NCI-H1105 (cell line): ENCODE measurements around the gene RBM38.
A peak's percentile ranks its signal among the peaks of the same experiment; 100 is the strongest.
"Not testable (repeated sequence)": the region's sequence is repeated elsewhere in the genome, so short reads cannot be mapped to it uniquely, and the experiment has no call there.

Source experiments
- DNase-seq: peaks from one replicate; lab custom pipeline; 2025; lab: John Stamatoyannopoulos, UW

Gene RBM38

DNA sequence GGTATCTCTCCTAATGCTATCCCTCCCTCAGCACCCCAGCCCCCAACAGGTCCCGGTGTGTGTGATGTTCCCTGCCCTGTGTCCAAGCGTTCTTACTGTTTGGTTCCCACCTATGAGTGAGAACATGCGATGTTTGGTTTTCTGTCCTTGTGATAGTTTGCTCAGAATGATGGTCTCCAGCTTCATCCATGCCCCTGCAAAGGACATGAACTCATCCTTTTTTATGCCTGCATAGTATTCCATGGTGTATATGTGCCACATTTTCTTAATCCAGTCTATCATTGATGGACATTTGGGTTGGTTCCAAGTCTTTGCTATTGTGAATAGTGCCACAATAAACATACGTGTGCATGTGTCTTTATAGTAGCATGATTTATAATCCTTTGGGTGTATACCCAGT, 28.3 kb downstream of the RBM38 start:
- DNase-seq = not testable (repeated sequence)

DNA sequence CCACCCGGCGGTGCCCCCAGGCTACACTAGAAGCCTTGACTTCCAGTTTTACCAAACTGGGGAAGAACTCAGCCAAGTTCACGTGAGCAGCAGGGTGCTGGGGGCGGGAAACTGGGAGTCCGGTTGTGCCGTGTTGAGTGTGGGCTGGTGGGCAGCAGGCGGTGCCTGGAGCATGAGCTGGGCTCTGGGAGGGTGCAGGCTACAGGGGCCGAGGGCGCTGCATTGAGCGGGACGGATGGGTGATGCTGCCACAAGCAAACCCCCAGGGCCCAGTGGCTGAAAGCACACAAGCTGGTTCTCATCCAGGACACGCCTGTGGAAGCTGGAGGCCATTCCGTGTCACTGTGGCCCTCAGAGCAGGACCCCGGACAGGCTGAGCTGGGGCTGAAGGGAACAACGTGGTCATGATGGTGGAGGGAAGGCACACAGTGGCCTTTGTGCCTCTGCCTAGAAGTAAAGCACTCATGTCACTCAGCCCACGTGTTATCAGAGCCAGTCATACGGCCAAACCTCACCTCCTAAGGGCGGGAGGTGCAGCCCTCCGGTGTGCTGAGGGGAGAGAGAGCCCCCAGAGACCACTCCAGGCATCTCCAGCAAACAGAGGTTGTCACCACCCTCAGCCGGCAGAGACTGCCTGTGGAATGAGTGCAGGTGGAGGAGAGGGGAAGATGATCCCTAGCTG, 29.5 kb downstream of the RBM38 start:
- no peak for DNase-seq

DNA sequence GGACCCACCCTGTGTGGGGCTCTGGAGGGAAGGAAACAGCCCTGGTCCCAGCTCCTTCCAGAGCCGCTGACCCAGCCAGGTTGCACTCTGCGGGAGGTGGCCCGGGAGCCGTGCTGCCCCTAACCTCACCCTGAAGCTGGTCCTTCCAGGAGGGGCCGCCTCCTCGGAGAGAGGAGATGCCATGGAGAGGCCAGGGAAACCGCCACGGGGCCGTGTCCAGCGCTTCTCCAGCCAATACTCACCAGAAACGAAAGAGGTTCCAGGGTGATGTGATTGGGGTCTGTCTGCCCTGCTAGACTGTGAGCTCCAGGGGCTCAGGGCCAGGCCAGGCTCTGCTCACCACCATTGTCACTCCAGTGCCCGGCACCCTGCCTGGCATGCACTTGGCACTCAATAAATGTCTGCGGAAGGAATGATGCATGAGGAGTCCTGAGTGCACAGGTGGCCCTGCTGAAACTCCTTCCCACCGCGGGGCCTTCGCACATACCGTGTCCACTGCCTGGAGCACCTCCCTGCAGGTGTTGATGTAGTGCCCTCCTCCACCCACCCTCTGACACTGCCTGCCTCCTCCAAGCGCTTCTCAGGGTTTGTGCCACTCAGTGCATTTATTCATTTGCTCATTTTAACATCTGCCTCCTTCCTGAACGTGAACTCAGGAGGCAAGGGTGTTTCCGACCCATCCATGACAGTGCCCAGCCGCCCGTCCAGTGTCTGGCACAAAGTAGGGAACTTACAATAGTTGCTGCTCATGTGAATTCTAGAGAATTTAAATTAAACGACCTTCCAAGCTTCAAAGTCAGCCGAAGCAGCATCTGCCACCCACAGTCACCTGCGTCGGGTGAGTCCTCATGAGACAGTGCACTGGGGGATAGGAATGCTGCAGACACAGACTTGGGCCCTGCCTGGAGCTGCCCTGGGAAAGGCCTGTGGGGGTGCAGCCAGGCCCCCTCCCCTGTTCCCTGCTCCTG, 30.3 kb downstream of the RBM38 start:
- DNase-seq = no peak

DNA sequence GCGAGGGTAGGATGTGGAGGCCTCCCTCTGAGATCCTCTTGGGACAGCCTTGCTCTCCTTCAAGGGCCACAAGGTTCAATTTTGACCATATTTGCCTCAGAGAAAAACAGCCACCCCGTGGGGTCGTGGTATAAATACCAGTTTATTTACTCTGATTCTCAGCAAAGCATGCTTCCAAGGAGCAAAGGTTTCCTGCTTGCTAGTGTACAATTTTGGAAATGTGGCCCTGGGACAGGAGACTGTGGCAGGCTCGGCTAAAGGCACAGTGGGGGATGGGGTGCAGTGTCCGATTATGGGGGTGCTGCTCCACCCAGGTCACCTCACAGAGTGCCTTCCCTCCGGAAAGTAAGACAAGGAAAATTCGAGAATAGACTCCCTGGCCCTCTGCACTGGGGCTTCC, 31.1 kb downstream of the RBM38 start:
- no peak for DNase-seq

DNA sequence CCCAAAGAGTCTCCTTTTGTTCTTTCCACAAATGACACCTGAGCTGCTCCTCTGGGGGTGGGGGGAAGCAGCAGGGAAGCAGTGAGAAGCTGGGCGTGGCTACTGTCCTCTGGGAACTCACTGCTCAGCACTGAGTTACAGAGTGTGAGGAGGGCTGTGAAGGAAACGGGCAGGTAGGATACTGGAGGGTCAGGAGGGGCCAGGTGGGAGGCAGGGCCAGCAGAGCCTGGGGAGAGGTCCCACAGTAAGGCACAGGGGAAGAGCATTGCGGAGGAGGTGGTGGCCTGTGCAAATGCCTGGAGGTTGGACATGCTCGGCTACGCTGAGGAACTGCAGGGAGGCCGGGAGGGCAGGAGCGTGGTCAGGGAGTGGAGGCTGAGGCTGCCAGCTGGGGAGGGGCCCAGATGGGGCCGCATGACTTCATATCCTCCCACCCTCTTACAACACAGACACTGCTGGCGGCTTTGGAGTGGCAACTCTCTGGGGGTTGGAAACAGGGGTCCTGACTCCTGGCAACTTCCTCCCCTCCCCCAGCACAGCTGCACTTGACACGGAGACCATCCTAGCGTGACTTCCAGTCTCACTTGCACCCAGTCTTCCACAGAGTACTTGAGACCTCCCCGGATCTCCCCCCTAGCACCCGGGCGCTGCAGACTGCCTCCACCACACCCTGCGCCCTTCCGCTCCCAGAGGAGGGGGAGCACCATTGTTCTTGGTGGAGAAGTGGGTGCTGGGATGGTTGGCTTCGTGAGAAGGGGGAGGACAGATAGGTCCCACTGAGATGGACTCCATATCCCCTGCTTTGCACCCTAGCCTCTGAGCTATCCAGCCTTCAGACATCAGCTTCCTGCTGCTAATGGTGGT, 34.2 kb downstream of the RBM38 start:
- DNase-seq = no peak

DNA sequence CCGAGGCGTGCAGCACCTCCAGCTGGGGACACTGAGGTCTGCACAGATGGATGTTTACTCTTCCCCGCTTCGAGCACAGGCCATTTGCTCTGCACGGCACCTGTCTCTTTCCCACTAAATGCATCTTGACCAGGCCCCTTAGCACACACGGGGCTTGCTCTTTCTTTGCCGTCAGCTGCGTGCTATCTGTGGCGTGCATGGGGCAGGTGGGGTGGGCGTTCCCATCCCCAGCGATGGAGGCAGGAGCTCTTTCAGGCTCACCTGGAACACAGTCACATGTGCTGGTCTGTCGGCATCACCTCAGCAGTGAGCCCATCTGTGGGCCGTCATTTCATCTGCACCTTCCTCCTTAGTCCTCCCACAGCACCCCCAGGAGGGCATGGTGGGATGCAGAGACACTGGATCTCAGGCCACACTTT, 35.1 kb downstream of the RBM38 start:
- no peak for DNase-seq

DNA sequence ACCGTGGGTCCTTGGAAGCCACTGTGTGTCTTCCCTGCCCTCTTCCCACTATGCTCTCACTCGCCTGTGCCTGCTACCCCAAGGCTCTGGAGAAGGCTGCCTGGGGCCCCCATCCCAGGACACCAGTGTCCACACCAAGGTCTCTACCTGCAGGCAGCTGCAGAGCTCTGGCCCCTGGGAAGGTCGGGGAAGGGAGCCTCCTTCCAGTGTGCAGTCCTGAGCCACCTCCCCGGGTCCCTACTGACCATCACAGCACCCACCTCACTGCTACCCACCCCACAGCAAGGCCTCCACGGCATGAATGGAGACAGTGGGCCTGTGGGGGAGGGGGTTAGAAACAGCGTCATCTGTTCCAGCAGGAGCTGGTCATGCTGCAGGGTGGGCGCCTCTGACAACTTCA, 35.6 kb downstream of the RBM38 start:
- no peak for DNase-seq

DNA sequence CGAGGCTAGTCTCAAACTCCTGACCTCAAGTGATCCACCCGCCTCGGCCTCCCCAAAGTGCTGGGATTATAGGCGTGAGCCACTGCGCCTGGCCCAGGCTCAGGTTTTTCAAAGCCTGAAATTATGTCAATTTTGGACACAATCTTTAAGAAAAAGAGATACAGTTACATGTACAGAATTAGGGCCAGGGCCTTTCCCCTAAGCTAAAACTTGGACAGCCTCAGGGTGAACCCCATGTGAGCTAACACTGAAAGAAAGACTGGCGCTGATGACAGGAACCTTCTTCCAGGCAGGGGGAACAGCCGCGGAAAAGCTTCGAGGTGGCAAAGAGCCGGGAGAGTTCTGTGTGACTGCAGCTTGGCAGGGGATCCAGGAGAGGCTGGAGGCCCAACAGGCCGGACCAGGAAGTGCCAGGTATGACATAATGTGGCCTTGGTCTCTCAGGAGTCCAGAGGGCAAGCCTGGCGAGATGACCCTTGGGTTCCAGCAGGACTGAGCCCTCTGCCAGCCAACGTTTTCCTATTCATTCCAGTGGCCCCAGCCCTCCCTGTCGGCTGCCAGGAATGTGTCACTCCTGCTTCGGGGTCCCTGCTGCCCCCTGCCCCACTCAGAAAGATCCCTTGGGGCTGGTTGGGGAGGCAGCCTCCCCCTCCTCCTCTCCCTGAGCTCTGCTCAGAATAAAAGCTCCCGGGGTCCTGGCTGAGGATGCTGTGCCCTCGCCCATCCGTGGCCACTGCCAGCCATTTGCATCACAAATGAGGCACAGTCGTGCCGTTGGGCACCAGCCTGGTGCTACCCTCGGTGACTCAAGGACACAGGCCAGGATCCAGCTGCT, 37.3 kb downstream of the RBM38 start:
- DNase-seq = no peak

DNA sequence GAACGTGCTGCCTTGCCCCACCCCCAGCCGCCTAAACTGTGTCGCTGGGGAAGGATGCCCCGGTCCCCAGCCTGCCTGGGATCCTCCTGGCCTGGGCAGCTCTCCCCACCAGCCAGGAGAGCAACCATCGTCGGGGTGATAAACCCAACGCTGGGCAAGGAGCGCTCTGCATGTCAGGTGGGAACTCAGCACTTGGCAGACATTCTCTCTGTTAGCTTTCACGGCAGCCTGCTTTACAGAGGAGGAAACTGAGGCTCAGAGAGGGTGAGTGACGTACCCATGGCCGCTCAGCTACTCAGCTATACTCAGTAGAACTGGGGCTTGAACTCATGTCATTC, 37.9 kb downstream of the RBM38 start:
- no peak for DNase-seq

DNA sequence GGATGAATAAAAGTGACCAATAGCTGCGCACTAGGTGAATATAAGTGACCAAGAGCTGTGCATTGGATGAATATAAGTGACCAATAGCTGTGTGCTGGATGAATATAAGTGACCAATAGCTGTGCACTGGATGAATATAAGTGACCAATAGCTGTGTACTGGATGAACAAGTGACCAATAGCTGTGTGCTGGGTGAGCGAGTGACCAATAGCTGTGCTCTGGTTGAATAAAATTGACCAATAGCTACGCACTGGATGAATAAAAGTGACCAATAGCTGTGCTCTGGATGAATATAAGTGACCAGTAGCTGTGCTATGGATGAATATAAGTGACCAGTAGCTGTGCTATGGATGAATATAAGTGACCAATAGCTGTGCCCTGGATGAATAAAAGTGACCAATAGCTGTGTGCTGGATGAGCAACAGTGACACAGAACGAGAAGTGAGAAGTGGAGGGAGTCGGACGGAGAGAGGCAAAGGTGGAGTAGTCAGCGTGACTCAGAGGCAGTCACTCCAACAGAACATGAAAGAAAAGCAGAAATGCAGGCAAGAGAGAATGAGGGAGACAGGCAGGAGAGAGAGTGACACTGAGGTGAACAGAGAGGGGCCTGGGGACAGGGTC, 38.5 kb downstream of the RBM38 start:
- no peak for DNase-seq

DNA sequence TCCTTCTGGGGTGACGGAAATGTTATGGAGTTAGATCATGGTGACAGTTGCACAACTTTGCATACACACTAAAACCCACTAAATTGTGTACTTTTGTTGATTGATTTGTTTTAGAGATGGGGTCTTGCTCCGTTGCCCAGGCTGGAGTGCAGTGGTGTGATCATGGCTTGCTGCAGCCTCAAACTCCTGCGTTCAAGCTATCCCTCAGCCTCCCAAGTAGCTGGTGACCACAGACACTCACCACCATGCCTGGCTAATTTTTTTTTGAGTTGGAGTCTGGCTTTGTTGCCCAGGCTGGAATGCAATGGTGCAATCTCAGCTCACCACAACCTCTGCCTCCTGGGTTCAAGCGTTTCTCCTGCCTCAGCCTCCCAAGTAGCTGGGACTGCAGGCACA, 39.0 kb downstream of the RBM38 start:
- DNase-seq = not testable (repeated sequence)

DNA sequence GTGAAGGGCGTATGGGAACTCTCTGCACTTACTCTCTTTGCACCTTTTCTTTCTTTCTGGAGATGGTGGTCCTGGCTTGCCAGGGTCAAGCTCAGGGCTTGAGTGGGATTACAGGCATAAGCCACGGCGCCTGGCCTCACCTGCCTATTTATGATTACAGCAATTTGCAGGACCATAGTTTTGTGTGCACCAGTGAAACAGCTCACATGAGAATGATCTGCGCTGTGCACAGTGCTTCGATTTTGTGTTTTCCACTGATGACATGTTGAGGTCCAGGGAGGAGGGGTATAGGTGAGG, 40.3 kb downstream of the RBM38 start:
- no peak for DNase-seq

DNA sequence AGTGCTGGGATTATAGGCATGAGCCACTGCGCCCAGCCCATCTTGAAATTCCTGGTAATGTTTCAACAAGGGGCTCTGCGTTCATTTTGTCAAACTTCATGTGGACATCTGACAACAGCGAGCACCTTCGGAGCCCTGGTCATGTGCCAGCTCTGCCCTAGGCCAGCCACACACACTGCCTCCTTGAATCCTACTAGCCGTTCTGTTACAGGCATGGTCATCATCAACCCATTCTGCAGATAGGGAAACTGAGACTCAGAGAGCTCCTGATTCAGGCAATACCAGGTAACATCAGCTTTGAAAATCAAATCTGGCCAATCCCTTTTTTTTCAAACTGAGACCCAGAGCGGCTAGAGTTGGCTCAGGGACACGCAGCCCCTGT, 41.3 kb downstream of the RBM38 start:
- no peak for DNase-seq

DNA sequence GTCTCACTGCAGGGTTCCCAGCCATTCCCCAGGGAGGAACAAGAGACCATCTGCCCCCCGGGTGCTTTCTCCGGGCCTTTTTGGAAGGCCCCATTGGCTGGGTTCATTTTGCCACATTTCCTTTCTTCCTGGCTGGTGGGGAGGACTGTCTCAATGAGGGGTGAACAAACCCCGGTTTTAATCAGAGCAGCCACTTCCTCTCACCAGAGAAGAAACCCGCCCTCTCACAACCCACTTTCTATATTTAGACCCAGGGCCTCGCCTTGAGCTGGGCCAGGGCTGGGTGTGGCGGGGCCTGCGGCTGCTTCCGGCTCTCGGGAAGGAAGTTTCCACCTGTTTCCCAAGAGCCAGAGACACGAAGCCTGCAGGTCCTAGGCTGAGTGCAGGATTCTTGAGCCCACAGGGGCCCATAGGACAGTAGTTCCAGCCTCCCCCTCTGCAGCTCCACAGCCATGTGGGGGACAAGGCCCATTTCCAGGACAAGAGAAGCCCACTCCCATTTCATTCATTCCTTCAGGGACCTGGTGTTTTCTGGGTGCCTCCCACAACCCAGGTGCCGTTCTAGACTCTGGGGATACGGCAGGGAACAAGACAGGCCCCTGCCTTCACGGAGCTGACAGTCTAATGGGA, 41.8 kb downstream of the RBM38 start:
- DNase-seq = no peak

DNA sequence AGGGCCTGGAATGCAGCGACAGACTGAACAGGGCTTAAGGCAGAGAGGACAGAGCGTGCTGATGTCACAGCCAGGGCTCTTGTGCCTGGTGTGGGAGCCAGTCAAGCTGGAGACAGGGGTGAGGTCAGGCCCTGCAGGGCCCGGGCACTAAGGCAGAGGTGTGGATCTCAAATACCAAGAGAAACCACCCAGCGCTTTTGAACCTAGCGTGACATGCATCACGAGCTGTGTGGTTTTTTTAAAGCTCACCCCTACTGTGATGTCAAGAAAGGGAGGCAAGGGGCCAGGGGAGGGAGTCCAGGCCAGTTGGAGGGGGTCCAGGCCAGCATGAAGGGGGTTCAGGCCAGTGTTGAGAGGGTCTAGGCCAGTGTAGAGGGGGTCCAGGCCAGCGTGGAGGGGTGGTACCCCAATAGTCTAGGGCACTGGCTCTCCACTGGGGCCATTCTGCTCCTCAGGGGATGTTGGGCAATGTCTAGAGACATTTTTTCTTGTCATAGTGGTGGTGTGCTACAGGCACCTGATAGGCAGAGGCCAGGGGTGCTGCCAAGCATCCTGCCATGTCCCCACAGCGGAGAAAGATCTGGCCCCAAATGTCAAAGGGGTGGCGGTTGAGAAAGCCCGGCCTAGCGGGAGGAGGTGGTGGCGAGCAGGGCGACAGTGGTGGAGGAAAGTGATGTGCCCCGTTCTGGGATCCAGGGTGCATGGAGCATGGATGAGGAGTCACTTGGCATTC, 42.6 kb downstream of the RBM38 start:
- no peak for DNase-seq

DNA sequence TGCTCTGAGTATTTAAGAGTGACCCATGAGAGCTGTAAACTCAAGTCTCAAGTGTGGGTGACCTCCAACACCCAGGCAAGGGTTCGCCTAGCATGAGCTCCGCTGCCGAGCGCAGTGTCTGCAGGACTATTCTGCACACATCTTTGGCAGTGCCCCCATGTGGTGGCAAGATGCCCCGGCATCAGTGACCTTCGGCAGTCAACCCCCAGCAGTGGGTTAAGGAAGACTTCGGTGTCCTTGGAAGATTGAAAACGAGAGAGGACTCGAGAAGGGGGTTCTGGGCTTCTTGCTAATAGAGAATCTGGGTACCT, 43.1 kb downstream of the RBM38 start:
- DNase-seq = no peak

DNA sequence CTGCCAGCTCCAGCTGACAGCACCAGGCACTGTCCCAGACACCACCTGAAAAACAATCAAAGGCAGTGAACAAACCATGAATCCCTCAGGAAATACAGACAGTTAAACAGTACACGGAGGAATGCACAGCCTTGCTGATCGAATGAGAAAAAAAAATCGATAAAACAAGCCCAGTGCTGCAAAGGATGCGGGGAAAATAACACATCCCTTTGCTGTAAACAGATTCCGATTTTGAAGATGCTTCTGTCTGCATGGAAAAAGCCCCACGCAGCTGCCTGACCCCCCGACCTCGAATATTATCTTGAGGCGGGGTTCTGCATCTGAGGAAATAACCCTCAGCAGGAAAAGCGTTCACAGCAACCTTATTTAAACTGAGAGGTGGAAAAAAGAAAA, 43.9 kb downstream of the RBM38 start:
- no peak for DNase-seq

DNA sequence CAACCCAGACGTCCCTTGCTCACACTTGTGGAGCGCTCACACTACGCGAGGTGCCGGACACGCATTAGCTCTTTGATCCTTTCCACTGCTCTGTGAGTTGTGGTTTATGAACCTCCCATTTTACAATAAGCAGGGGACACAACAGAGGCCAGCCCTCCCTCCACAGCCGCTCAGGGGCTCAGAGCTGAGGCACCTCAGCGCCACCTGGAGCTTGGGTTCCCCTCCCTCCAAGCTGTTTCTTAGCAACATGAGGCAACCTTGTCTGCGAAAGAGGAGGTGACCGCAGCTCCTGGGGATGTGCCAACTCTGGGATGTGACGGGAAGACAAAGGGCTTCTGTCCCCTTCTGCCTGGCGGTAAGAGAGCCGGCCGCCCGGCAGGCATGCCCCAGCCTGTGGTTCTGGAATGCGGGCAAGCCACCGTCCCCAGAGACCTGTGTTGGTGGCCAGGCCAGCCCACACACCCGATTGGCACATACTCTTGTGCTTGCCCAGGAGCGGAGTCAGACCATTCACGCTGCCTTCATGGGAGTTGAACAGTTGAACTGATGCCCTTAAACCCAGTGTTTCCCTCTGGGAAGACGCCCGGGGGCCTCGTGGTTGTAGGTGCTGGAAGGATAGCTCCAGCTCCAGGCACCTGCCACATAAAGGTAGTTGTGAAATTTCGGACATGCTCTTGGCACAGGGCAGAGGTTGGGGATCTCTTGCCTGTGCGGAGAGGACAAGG, 44.5 kb downstream of the RBM38 start:
- peak; percentile 99 for DNase-seq

DNA sequence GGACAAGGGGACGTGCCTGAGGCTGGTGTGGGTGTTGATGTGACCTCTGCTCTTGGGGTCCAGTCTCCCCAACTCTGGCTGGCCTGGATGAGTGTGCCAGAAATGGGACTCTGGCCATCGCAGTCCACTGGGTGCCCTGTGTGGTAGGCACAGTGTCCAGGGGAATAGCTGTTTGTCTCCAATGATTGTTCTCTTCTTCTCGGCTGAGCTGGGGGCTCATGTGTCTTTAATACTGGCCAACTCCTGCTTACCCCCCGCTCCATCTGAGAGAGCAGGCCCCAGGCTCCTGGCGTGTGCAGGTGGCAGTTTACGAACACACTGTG, 45.0 kb downstream of the RBM38 start:
- no peak for DNase-seq

DNA sequence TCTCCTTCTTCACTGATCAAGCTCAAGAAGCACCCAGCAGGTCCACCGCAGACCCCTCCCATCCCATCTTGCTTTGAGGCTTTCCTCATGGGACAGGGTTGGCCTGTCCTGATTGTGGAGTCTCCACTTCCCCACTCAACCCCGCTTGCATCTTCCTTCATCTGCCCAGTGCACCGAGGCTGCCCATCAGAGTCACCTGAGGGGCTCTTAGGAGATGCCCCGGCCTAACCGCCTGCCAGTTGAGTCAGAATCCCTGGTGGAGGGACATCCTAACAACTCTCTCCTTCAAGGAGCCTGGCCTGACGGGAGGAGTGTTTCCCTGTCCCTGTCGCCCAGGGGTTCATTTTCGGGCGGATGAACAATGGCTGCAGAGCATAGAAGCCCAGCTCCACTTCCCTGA, 46.1 kb downstream of the RBM38 start:
- no peak for DNase-seq
